ENCODE measurements around the gene WSB2.
"Not testable (repeated sequence)": the region's sequence is repeated elsewhere in the genome, so short reads cannot be mapped to it uniquely, and the experiment has no call there.

DNA sequence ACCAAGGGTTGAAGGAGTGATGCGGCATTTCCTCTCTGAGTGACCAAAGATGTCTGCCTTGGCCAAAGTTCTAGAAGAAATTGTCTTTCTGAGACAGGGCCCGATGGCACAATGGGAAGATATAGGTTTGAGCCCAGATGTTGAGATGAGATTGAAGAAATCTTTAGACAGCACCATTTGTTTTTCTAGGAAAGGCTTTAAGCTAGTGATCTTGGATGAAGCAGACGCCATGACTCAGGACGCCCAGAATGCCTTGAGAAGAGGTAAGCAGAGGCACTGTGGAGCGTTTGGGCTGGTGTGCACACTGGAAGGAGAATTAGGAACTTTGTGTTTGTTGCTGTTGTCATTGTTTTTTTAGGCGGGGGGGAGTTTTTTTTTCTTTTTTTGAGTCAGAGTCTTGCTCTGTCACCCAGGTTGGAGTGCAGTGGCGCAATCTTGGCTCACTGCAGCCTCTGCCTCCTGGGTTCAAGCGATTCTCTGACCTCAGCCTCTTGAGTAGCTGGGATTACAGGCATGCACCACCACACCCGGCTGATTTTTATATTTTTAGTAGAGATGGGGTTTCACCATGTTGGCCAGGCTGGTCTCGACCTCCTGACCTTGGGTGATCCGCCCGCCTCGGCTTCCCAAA, 38.8 kb downstream of the WSB2 start:
- TF ChIP-seq EZH2 (IDR thresholded peaks at IDR 0.05; ENCODE audit: borderline replicate concordance, low read length): not testable (repeated sequence)
- TF ChIP-seq, protein P1, sequence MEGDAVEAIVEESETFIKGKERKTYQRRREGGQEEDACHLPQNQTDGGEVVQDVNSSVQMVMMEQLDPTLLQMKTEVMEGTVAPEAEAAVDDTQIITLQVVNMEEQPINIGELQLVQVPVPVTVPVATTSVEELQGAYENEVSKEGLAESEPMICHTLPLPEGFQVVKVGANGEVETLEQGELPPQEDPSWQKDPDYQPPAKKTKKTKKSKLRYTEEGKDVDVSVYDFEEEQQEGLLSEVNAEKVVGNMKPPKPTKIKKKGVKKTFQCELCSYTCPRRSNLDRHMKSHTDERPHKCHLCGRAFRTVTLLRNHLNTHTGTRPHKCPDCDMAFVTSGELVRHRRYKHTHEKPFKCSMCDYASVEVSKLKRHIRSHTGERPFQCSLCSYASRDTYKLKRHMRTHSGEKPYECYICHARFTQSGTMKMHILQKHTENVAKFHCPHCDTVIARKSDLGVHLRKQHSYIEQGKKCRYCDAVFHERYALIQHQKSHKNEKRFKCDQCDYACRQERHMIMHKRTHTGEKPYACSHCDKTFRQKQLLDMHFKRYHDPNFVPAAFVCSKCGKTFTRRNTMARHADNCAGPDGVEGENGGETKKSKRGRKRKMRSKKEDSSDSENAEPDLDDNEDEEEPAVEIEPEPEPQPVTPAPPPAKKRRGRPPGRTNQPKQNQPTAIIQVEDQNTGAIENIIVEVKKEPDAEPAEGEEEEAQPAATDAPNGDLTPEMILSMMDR (IDR thresholded peaks at IDR 0.05; ENCODE audit: low read length): not testable (repeated sequence)
